ENCODE measurements around the gene ANO3. TPM values are rescaled to one million over a fixed set of nuclear protein-coding genes. Genes with fewer than 3 reads are reported as not detected.
A peak's percentile ranks its signal among the peaks of the same experiment; 100 is the strongest.

Gene ANO3
- total RNA-seq, 1 donor, result 5.9 TPM

DNA sequence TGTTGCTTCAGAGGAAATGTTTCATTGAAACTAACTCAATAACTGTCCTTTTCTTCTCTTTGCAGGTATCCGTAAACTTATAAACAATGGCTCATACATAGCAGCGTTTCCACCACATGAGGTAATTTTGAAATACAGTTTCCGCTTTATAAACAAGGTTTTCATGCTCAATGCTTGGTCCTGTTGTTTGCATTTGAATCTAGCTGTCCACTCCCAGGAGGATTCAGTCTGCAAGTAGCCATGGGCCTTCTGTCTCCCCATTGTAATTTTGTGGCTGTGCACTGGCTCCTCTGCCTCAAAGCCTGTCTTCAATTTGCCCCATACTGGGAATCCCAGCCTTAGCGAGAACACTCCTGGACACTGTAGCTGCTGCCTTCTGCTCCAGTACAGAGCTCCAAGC, 205.4 kb downstream of the ANO3 start:
- no peak overlapping the region for H3K4me3 ChIP-seq (ENCODE audit: low read depth, low read length)
- DNase-seq (ENCODE audit: low read depth), result no peak
- TF ChIP-seq, protein P1, sequence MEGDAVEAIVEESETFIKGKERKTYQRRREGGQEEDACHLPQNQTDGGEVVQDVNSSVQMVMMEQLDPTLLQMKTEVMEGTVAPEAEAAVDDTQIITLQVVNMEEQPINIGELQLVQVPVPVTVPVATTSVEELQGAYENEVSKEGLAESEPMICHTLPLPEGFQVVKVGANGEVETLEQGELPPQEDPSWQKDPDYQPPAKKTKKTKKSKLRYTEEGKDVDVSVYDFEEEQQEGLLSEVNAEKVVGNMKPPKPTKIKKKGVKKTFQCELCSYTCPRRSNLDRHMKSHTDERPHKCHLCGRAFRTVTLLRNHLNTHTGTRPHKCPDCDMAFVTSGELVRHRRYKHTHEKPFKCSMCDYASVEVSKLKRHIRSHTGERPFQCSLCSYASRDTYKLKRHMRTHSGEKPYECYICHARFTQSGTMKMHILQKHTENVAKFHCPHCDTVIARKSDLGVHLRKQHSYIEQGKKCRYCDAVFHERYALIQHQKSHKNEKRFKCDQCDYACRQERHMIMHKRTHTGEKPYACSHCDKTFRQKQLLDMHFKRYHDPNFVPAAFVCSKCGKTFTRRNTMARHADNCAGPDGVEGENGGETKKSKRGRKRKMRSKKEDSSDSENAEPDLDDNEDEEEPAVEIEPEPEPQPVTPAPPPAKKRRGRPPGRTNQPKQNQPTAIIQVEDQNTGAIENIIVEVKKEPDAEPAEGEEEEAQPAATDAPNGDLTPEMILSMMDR (IDR thresholded peaks at IDR 0.05; ENCODE audit: insufficient read depth, low read length), result no peak

DNA sequence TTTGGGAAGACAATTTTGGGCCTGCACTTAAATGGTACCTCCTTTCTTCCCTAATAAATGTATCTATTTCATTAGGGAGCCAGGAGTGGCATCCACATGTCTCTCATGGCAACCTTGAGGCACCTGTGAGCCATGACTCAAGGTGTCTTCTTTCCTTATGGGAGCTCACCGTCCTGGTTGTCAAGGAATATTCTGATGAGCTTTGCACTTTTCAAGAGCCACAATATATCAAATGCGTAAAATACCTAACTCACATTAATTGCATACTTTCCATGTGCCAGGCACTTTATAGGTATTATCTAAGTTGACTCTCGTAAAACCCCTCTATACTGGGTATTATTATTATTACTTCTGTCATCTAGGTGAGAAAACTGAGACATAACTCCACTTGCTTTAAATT, 207.6 kb downstream of the ANO3 start:
- DNase-seq (ENCODE audit: low read depth), result no peak
- TF ChIP-seq, protein P1 (IDR thresholded peaks at IDR 0.05; ENCODE audit: insufficient read depth, low read length), result no peak
- H3K4me3 ChIP-seq (ENCODE audit: low read depth, low read length), result no peak overlapping the region

DNA sequence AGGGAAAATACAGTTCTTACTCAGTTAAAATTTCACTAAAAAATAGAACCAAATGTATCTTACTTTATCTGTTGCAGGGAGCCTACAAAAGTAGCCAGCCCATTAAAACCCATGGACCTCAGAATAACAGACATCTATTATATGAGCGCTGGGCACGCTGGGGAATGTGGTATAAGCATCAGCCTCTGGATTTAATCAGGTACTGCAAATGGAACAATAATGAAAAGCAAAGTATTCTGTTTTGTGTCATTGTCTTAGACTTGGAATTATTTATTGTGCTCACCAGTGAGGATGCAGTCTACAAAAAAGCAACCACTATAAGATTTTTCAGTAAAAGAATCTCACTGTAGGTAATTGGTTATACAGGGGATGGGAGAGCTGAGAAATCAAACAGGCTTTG, 209.9 kb downstream of the ANO3 start:
- no peak for DNase-seq (ENCODE audit: low read depth)
- no peak overlapping the region for H3K4me3 ChIP-seq (ENCODE audit: low read depth, low read length)
- TF ChIP-seq, protein P1 (IDR thresholded peaks at IDR 0.05; ENCODE audit: insufficient read depth, low read length), result no peak

DNA sequence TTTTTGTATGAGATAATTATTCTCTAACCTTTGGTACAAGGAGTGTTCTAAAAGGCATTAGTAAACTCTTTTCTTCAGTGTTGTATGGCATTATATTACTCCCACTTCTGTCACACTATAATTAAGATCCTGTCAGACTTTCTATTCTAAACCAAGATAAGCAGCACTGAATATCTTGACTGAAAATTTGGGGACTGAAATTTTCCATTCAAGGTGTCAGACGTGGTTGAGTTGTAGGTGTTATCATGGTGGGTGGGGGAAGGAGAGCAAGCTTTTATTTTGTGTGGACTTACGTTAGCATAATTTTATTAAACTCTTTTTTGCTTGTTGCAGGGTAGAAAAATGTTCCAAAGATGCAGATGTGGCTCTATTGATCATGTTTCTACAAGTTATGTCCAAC, 217.2 kb downstream of the ANO3 start:
- H3K4me3 ChIP-seq (ENCODE audit: low read depth, low read length), result no peak overlapping the region
- no peak for DNase-seq (ENCODE audit: low read depth)
- TF ChIP-seq, protein P1 (IDR thresholded peaks at IDR 0.05; ENCODE audit: insufficient read depth, low read length), result no peak

DNA sequence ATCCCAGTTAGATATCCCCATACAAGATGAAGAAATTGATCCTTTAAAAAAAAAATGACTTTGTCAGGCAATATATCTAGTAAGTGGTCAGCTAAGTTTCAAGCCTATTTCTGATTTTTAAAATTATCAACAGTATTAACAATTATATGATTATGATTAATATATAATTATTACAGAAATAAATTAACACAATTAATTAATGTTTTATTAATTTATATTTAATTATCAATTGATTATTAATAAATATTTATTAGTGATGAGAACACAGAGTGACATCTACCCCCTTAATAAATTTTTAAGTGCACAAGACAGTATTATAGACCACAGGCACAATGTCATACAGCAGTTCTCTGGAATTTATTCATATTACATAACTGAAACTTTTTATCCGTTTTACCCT, 218.1 kb downstream of the ANO3 start:
- no peak overlapping the region for H3K4me3 ChIP-seq (ENCODE audit: low read depth, low read length)
- no peak for DNase-seq (ENCODE audit: low read depth)
- TF ChIP-seq, protein P1 (IDR thresholded peaks at IDR 0.05; ENCODE audit: insufficient read depth, low read length), result no peak

DNA sequence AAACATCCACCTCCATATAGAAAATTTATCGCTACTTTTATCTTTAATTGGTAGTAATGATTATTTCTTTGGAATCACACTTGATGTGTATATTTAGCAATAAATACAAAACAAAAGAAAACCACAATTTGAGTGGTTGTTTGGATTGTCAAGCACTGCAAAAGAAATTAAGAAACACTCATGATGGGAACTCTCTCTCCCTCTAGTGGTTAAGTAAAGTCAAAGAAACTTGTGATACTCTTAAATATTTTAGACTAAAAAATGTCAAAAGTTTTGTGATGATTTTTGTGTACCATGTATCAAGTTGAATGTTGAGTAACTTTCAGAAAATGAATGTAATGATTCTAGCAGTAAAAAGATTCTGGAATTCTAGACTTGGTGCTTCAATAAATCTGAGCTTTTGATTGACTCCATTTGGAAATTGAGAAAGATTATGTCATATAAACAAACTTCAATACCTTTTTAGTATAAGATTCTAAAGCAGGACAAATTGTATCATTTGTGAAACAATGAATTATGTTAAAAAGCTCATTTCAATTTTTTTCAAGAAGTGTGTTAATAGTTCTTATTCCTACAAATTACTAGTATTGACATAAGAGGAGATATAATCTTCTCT, 219.4 kb downstream of the ANO3 start:
- TF ChIP-seq, protein P1 (IDR thresholded peaks at IDR 0.05; ENCODE audit: insufficient read depth, low read length), result peak; percentile 52
- no peak overlapping the region for H3K4me3 ChIP-seq (ENCODE audit: low read depth, low read length)
- peak; percentile 61 for DNase-seq (ENCODE audit: low read depth)

DNA sequence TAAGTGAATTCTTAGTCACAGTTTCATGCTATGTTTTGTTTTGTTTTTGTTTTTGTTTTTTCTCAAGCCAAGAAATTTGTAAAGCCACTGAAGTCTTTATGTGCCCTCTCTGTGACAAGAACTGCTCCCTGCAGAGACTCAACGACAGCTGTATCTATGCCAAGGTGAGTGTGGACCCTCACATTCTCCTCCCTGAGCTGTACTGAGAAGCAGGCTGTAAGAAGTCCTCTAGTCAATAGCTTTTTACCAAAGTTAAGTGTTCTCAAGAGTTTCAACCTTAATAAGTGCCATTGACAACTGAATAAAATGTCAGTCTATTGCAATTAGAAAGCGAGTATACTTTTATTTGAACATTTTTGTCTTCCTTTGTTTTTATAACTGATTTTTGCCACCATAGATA, 221.3 kb downstream of the ANO3 start:
- no peak for DNase-seq (ENCODE audit: low read depth)
- no peak overlapping the region for H3K4me3 ChIP-seq (ENCODE audit: low read depth, low read length)
- TF ChIP-seq, protein P1 (IDR thresholded peaks at IDR 0.05; ENCODE audit: insufficient read depth, low read length), result no peak

Measured in fibroblast of the aortic adventitia (primary cell).